ENCODE results near the gene KIF22. TPM values are rescaled to one million over a fixed set of nuclear protein-coding genes. Genes with fewer than 3 reads are reported as not detected.
A peak's percentile ranks its signal among the peaks of the same experiment; 100 is the strongest.

KIF22 gene
- total RNA-seq, 6 experiments from 2014 or later, result 9.8 to 27.1 (median 24.7) TPM

DNA sequence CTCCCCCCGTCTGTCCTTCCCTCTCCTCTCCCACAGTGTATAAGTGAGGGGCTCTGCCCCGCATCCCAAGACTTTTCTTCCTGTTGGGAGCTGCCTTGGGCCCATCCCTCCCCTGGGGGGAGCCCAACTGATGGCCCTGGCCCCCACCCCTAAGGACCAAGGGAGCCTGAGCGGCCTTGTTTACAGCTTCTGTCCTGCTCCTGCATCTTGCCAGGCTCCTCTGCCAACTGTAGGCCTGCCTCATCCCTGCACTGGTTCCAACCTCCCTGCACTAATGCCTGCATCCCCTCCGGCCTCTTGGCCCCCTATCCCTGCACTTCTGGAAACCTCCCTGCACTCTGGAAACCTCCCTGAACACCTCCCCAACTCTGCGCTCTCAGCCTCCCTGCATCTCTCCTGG lies 24.0 kb downstream of the KIF22 start:
- Histone ChIP-seq H3K4me1 (peaks cover 0 to 35% (median 8%) of the 10 kb centered on the region in 4 donors), H3K27ac (no peak overlapping the region), H3K9me3 (no peaks in the 10 kb centered on the region), H3K36me3 (peaks cover 0 to 6% (median 0%) of the 10 kb centered on the region in 4 donors), H3K27me3 (no peaks in the 10 kb centered on the region), H3K4me3 (no peak overlapping the region)
- DNase-seq (peak in 1 of 3 donors; percentile 48), ATAC-seq (no peak)
- WGBS (ENCODE audit: insufficient coverage, low coverage, low lambda C conversion rate, missing lambda C conversion rate), result 90% methylated on average over 3 of the region's 5 CpGs
- intact Hi-C loops (cut with DNase I), result loop anchor here in 1 of 2 donors (5.0 to 10.0 kb wide), 2 partner anchors 33 to 180 kb away; partner anchors contain the start of genes HIRIP3 and INO80E
- TF ChIP-seq POLR2A (IDR thresholded peaks at IDR 0.05), result no peak
- TF ChIP-seq, protein P1, sequence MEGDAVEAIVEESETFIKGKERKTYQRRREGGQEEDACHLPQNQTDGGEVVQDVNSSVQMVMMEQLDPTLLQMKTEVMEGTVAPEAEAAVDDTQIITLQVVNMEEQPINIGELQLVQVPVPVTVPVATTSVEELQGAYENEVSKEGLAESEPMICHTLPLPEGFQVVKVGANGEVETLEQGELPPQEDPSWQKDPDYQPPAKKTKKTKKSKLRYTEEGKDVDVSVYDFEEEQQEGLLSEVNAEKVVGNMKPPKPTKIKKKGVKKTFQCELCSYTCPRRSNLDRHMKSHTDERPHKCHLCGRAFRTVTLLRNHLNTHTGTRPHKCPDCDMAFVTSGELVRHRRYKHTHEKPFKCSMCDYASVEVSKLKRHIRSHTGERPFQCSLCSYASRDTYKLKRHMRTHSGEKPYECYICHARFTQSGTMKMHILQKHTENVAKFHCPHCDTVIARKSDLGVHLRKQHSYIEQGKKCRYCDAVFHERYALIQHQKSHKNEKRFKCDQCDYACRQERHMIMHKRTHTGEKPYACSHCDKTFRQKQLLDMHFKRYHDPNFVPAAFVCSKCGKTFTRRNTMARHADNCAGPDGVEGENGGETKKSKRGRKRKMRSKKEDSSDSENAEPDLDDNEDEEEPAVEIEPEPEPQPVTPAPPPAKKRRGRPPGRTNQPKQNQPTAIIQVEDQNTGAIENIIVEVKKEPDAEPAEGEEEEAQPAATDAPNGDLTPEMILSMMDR (IDR thresholded peaks at IDR 0.05), result no peak

DNA sequence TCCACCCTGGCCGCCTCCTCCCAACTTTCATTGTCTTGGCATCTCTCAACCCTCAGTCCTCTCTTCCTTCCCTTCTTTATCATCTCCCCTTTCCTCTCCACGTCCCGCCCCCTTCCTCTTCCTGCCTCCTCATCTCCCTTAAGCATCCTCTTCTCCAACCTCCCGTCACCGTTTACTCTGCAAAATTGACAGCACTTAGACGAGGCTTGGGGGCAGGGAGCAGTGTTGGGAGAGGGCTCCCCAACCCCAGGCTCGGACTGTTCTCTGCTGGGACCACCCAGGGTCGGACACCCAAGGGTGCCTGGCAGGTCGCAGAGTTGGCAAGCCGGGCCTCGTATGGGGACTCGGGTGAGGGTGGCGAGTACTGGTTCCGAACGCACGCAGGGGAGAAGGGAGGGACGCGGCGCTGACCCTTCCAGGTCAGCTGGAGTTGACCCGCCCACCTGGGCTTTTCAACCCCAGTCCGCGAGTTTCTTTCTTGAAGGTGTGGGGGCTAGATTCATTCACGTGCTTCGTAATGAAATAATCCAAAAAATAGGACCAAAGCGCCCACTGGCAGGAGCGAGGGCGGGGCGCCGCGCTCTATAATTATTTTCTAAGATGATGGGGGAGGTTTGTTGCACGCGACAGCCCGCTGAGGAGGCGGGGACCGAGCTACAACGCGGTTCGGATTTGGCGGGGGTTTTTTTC lies 24.6 kb downstream of the KIF22 start:
- Histone ChIP-seq H3K4me3 (peak overlapping the region; percentile 66 to 89 (median 77)), H3K4me1 (peaks cover 0 to 41% (median 12%) of the 10 kb centered on the region in 4 donors), H3K36me3 (peaks cover 0 to 3% (median 0%) of the 10 kb centered on the region in 4 donors), H3K9me3 (no peaks in the 10 kb centered on the region), H3K27ac (peak overlapping the region in 2 of 3 donors; percentile 78 to 87), H3K27me3 (no peaks in the 10 kb centered on the region)
- ATAC-seq (no peak), DNase-seq (peak in 2 of 3 donors; percentile 59 to 61)
- intact Hi-C loops (cut with DNase I), result loop anchor here in 1 of 2 donors (10.0 kb wide), 1 partner anchor 180 kb away; the partner anchor contains the start of genes HIRIP3 and INO80E
- 12% methylated on average over 39 of the region's 39 CpGs for WGBS (ENCODE audit: insufficient coverage, low coverage, low lambda C conversion rate, missing lambda C conversion rate)
- TF ChIP-seq, protein P1 (IDR thresholded peaks at IDR 0.05), result no peak
- TF ChIP-seq POLR2A (IDR thresholded peaks at IDR 0.05), result no peak

DNA sequence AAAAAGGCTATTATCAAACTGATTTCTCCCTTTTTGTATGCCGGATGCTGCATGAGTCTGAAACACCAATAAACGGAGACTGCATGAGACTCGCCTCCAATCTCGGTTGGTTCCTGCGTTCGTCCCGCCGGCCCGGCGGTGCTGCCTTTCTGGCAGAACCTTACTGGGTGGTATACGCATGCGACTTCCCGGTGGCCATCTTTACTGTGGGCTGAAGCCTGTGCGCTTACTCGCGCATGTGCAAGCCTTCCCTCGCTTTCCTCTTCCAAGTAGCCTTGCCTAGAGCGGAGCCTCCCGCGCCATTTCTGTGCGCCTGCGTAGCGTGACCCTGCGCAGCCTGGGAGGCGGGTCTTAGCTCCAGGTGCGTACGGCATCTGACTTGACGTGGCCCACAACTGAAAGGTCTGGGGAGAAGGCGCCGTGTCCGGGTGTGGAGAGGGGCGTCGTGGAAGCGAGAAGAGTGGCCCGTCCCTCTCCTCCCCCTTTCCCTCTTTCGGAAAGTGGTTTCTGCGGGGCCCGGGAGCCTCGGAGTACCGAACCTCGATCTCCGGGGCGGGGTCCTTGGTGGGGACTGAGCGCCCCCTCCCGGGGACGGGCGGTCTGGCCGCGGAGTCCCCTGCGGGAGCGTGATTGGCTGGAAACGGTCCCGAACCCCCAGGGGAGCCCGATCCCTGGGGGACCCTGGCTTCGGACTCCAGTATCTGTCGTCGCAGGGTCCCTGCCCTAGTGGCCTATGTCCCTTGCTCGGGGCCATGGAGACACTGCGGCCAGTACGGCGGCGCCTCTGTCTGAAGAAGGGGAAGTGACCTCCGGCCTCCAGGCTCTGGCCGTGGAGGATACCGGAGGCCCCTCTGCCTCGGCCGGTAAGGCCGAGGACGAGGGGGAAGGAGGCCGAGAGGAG lies 25.5 kb downstream of the KIF22 start, which contains the start of gene PAGR1:
TSS of gene PAGR1 (plus strand) at position 360 of the 901 bp plus-strand sequence. CDS start at position 734, 374 bp downstream.
- H3K27me3 ChIP-seq, result no peaks in the 10 kb centered on the region
- intact Hi-C loops (cut with DNase I), result loop anchor here in 1 of 2 donors (10.0 kb wide), 1 partner anchor 179 kb away; the partner anchor contains the start of genes HIRIP3 and INO80E
- H3K4me1 ChIP-seq, result peaks cover 0 to 41% (median 13%) of the 10 kb centered on the region in 4 donors
- no peaks in the 10 kb centered on the region for H3K36me3 ChIP-seq
- ATAC-seq, result peak; percentile 71 to 82 (median 78)
- H3K27ac ChIP-seq, result peak within 1 kb of the TSS; percentile 78 to 88 (median 87)
- TF ChIP-seq, protein P1 (IDR thresholded peaks at IDR 0.05), result peak; percentile 88 to 96 (median 94)
- TF ChIP-seq POLR2A (IDR thresholded peaks at IDR 0.05), result peak; percentile 79
- WGBS (ENCODE audit: insufficient coverage, low coverage, low lambda C conversion rate, missing lambda C conversion rate), result under 1% methylated on average over 43 of the region's 70 CpGs
- DNase-seq, result peak; percentile 98 to 99 (median 98)
- peak within 1 kb of the TSS; percentile 66 to 89 (median 77) for H3K4me3 ChIP-seq
- H3K9me3 ChIP-seq, result no peaks in the 10 kb centered on the region

Measured in right lobe of liver (tissue), 6 donors.